AG04450 (cell line): Measurements from ENCODE around the gene LAYN. TPM values are rescaled to one million over a fixed set of nuclear protein-coding genes. Genes with fewer than 3 reads are reported as not detected.

Source experiments
- CTCF ChIA-PET: fragments of 300-600, 350-600 bp; formaldehyde crosslinking; extraction: SDS; loops from one replicate; lab custom pipeline; 2022; ENCODE audit warnings: antibody characterized with exemption, inconsistent platforms; lab: Charles Lee
- POLR2A ChIA-PET: fragments of 350-600 bp; formaldehyde crosslinking; extraction: SDS; loops from one replicate; lab custom pipeline; 2021; ENCODE audit warnings: antibody characterized with exemption, inconsistent platforms; lab: Yijun Ruan, JAX
- DNase-seq: peaks from one replicate; pipeline ENCODE4 v3.0.0-alpha.2; 2011; ENCODE audit warnings: low read depth, low spot score
- H3K27ac ChIP-seq: one replicate; pipeline ENCODE4 v1.5.1; 2012; ENCODE audit warnings: low read depth, low read length, control low read depth
- H3K27me3 ChIP-seq: one replicate; pipeline ENCODE4 v1.6.0; 2012; ENCODE audit warnings: low read length; ENCODE audit not compliant: control insufficient read depth, insufficient read depth
- H3K4me3 ChIP-seq: 2 replicates; pipeline ENCODE4 v1.5.1; 2011; ENCODE audit warnings: mild to moderate bottlenecking, low read depth, low read length, control low read depth
- H3K9me3 ChIP-seq: 2 replicates; pipeline ENCODE4 v1.5.1; 2012; ENCODE audit warnings: low read length; ENCODE audit not compliant: control insufficient read depth, insufficient read depth
- CTCF ChIP-seq: IDR thresholded peaks from 2 replicates; pipeline ENCODE4 v1.5.1; 2011; ENCODE audit warnings: low read depth, low read length, control low read depth, inconsistent platforms
- polyA plus RNA-seq: library from polyadenylated mRNA; depleted of rRNA; stranded (reverse); fragments of >200 nt; gene quantifications from 2 replicates; pipeline ENCODE4 v1.2.3, GENCODE V29; 2011

The LAYN gene
- polyA plus RNA-seq, 1 experiment: 119 TPM

- ChIA-PET CTCF (interaction anchor here (1.8 kb wide), 1 partner anchor 35 kb away, joined by 6 read pairs; no protein-coding TSS in a partner anchor), POLR2A (no interaction called here)
- no peak for TF ChIP-seq CTCF
- no peaks in the 10 kb centered on the region for H3K27me3 ChIP-seq
- no peak overlapping the region for H3K27ac ChIP-seq
- DNase-seq: no peak
- no peak overlapping the region for H3K4me3 ChIP-seq
- H3K9me3 ChIP-seq: no peaks in the 10 kb centered on the region
These were observed 29.0 kb downstream of the LAYN start for GRCh38 chr11:111569476-111569875.

- POLR2A ChIA-PET: no interaction called here
- TF ChIP-seq CTCF: no peak
- Histone ChIP-seq H3K27me3 (no peaks in the 10 kb centered on the region), H3K4me3 (no peak overlapping the region), H3K9me3 (no peaks in the 10 kb centered on the region), H3K27ac (no peak overlapping the region)
- no peak for DNase-seq
- CTCF ChIA-PET: interaction anchor here (0.7 to 1.8 kb wide), 3 partner anchors 34 to 281 kb away, joined by 4 to 6 read pairs (median 6); no protein-coding TSS in a partner anchor
These were observed 30.3 kb downstream of the LAYN start for GRCh38 chr11:111570796-111571195.

- POLR2A ChIA-PET: no interaction called here
- Histone ChIP-seq H3K27me3 (no peaks in the 10 kb centered on the region), H3K27ac (no peak overlapping the region), H3K4me3 (no peak overlapping the region), H3K9me3 (no peaks in the 10 kb centered on the region)
- TF ChIP-seq CTCF: no peak
- no peak for DNase-seq
- CTCF ChIA-PET: interaction anchor here (0.5 to 3.1 kb wide), 3 partner anchors 15 to 29 kb away, joined by 3 to 13 read pairs (median 4); no protein-coding TSS in a partner anchor
These were observed 31.4 kb downstream of the LAYN start for GRCh38 chr11:111571829-111572501.

- Histone ChIP-seq H3K9me3 (no peaks in the 10 kb centered on the region), H3K27ac (no peak overlapping the region), H3K27me3 (no peaks in the 10 kb centered on the region), H3K4me3 (no peak overlapping the region)
- CTCF ChIA-PET: interaction anchor here (3.1 kb wide), 1 partner anchor 15 kb away, joined by 13 read pairs; no protein-coding TSS in a partner anchor
- POLR2A ChIA-PET: no interaction called here
- TF ChIP-seq CTCF: no peak
- DNase-seq: no peak
These were observed 32.1 kb downstream of the LAYN start for GRCh38 chr11:111572581-111572980.

GRCh38 chr11:111573821-111574249, 33.3 kb downstream of the LAYN start:
- no peak for TF ChIP-seq CTCF
- Histone ChIP-seq H3K27ac (no peak overlapping the region), H3K9me3 (no peaks in the 10 kb centered on the region), H3K4me3 (no peak overlapping the region), H3K27me3 (no peaks in the 10 kb centered on the region)
- CTCF ChIA-PET: interaction anchor here (3.1 kb wide), 1 partner anchor 13 kb away, joined by 13 read pairs; no protein-coding TSS in a partner anchor
- DNase-seq: no peak
- POLR2A ChIA-PET: no interaction called here
